NOMO-1 (cell line): Measurements from ENCODE around the gene CYP2C18.
"Not testable (repeated sequence)": the region's sequence is repeated elsewhere in the genome, so short reads cannot be mapped to it uniquely, and the experiment has no call there.

Experiments
- DNase-seq, 2 experiments: peaks; one replicate each; lab custom pipeline; 2025; ENCODE audit not compliant: unreplicated experiment in 2 of 2; lab: John Stamatoyannopoulos, UW

Gene CYP2C18

GRCh38 chr10:94683214-94684054 lies at the start of gene CYP2C18:
Gene CYP2C18, plus strand, starts transcription at chr10:94683729. Its CDS starts 91 bp downstream, at chr10:94683820.
- no peak for DNase-seq

GRCh38 chr10:94638097-94638496 lies 45.4 kb upstream of the CYP2C18 start:
- DNase-seq = not testable (repeated sequence)

GRCh38 chr10:94639902-94640301 lies 43.6 kb upstream of the CYP2C18 start:
- no peak for DNase-seq

GRCh38 chr10:94640562-94640961 lies 43.0 kb upstream of the CYP2C18 start:
- no peak for DNase-seq

GRCh38 chr10:94641480-94641879 lies 42.0 kb upstream of the CYP2C18 start:
- no peak for DNase-seq

- no peak for DNase-seq
These were observed 39.2 kb upstream of the CYP2C18 start for GRCh38 chr10:94644352-94644751.

GRCh38 chr10:94645285-94645684 lies 38.2 kb upstream of the CYP2C18 start:
- no peak for DNase-seq

- not testable (repeated sequence) for DNase-seq
These were observed 28.3 kb upstream of the CYP2C18 start for GRCh38 chr10:94655201-94655600.

- DNase-seq = not testable (repeated sequence)
These were observed 20.5 kb upstream of the CYP2C18 start for GRCh38 chr10:94663061-94663460.

- DNase-seq = no peak
These were observed 17.0 kb upstream of the CYP2C18 start for GRCh38 chr10:94666391-94667102.

GRCh38 chr10:94673614-94674321 lies 9.8 kb upstream of the CYP2C18 start:
- no peak for DNase-seq

- DNase-seq = no peak
These were observed 7.0 kb upstream of the CYP2C18 start for GRCh38 chr10:94676496-94676895.

GRCh38 chr10:94677691-94678090 lies 5.8 kb upstream of the CYP2C18 start:
- DNase-seq = no peak

- DNase-seq = no peak
These were observed 5.1 kb upstream of the CYP2C18 start for GRCh38 chr10:94678475-94678874.

GRCh38 chr10:94680544-94680943 lies 3.0 kb upstream of the CYP2C18 start:
- peak in 1 of 2 experiments; percentile 6 for DNase-seq

- DNase-seq = not testable (repeated sequence)
These were observed 893 bp upstream of the CYP2C18 start for GRCh38 chr10:94682636-94683035.

- DNase-seq = no peak
These were observed 4.2 kb downstream of the CYP2C18 start for GRCh38 chr10:94687625-94688248.

GRCh38 chr10:94706089-94706488 lies 22.6 kb downstream of the CYP2C18 start:
- no peak for DNase-seq

- DNase-seq = no peak
These were observed 27.0 kb downstream of the CYP2C18 start for GRCh38 chr10:94710578-94710977.

- no peak for DNase-seq
These were observed 42.3 kb downstream of the CYP2C18 start for GRCh38 chr10:94725871-94726270.

- DNase-seq = no peak
These were observed 51.7 kb downstream of the CYP2C18 start for GRCh38 chr10:94735197-94735596.
